ENCODE measurements around the gene MYL7. TPM values are rescaled to one million over a fixed set of nuclear protein-coding genes. Genes with fewer than 3 reads are reported as not detected.

The MYL7 gene
- total RNA-seq, 2 experiments from 2014 or later, result not detected

DNA sequence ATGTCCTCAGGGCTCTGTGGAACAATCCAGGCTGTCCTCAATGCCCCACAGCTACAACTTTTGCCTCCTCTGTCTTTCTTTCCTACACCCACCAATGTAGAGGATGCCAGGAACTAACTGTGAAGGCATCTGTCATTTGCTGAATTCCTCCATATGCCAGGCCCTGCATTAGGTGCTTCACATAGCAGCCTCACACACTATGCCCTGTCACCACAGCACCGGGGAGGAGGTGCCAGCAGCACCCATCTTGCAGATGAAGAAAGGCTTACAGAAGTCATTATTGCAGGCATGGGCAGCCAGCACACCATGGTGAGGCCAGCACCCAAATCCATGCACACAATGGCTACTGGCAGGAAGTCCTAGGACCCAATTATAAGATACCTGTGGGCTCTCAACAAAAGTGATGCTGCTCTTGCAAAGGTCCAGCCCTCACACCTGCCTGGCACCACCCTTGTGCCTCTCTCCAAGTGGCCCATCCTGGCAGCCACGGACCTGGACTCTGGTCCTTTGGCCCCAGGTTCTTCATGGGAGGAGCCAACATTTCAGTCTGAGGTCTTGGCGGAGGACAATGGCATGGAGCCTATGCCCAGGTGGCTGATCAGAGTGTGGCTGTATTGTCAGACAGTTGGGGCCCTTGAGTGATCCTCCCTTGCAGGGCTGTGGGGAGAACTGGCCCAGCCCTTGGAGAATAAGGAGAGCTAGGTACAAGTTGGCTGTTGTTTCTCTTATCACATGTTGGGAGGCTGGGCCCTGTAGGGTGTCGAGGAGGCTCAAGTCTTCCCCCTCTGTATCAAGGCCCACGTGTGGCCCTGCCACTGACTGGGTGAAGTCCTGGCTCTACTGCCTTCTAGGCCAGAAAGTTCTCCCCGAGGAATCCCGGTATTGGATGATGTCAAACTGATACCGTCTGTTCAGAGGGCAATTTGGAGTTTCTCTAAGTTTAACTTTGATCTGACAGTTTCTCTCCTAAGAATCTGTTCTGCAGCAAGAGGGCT is 14.4 kb upstream of the MYL7 start:
- POLR2A ChIA-PET, result interaction anchor here (1.1 kb wide), 1 partner anchor 20 kb away, joined by 3 read pairs; no protein-coding TSS in a partner anchor
- no peaks in the 10 kb centered on the region for H3K9me2 ChIP-seq (ENCODE audit: insufficient read depth, low read length)
- intact Hi-C loops (cut with micrococcal nuclease; ENCODE audit: unreplicated experiment), result no loop called here
- no peak overlapping the region for H3K4me2 ChIP-seq (ENCODE audit: low read length)
- H3K36me3 ChIP-seq (ENCODE audit: insufficient read depth, low read length), result no peaks in the 10 kb centered on the region
- no peaks in the 10 kb centered on the region for H3K9me3 ChIP-seq (ENCODE audit: low read length)
- no peak for DNase-seq (ENCODE audit: low spot score)
- H3K79me2 ChIP-seq (ENCODE audit: insufficient read depth, low read depth, low read length), result no peaks in the 10 kb centered on the region
- no peak overlapping the region for H2AFZ ChIP-seq (ENCODE audit: low read length)
- TF ChIP-seq EZH2phosphoT487 (IDR thresholded peaks at IDR 0.05; ENCODE audit: borderline replicate concordance, low read depth, low read length), result no peak
- no peak for TF ChIP-seq CTCF (conservative IDR thresholded peaks at IDR 0.05; ENCODE audit: low read length)
- H3K27ac ChIP-seq (ENCODE audit: low read depth, low read length, poor library complexity, severe bottlenecking), result no peak overlapping the region
- no peak overlapping the region for H3K4me3 ChIP-seq (ENCODE audit: low read depth, low read length, poor library complexity, severe bottlenecking)
- no TSS peak for BruUV-seq (replicated peaks)
- no peaks in the 10 kb centered on the region for H4K20me1 ChIP-seq (ENCODE audit: insufficient read depth, low read length)
- H3K4me1 ChIP-seq (ENCODE audit: insufficient read depth, low read length, poor library complexity, severe bottlenecking), result no peaks in the 10 kb centered on the region
- CTCF ChIA-PET (ENCODE audit: unreplicated experiment), result no interaction called here

- CTCF ChIA-PET (ENCODE audit: unreplicated experiment), result no interaction called here
- POLR2A ChIA-PET, result no interaction called here
- Histone ChIP-seq H2AFZ (ENCODE audit: low read length) (no peak overlapping the region), H3K4me3 (ENCODE audit: low read depth, low read length, poor library complexity, severe bottlenecking) (no peak overlapping the region), H3K36me3 (ENCODE audit: insufficient read depth, low read length) (no peaks in the 10 kb centered on the region), H4K20me1 (ENCODE audit: insufficient read depth, low read length) (no peaks in the 10 kb centered on the region), H3K4me1 (ENCODE audit: insufficient read depth, low read length, poor library complexity, severe bottlenecking) (no peaks in the 10 kb centered on the region), H3K9me2 (ENCODE audit: insufficient read depth, low read length) (no peaks in the 10 kb centered on the region), H3K27ac (ENCODE audit: low read depth, low read length, poor library complexity, severe bottlenecking) (no peak overlapping the region), H3K9me3 (ENCODE audit: low read length) (no peaks in the 10 kb centered on the region), H3K4me2 (ENCODE audit: low read length) (no peak overlapping the region), H3K79me2 (ENCODE audit: insufficient read depth, low read depth, low read length) (no peaks in the 10 kb centered on the region)
- no peak for DNase-seq (ENCODE audit: low spot score)
- BruUV-seq (replicated peaks), result no TSS peak
- intact Hi-C loops (cut with micrococcal nuclease; ENCODE audit: unreplicated experiment), result no loop called here
- TF ChIP-seq EZH2phosphoT487 (IDR thresholded peaks at IDR 0.05; ENCODE audit: borderline replicate concordance, low read depth, low read length) (no peak), CTCF (conservative IDR thresholded peaks at IDR 0.05; ENCODE audit: low read length) (no peak)
Measured at GRCh38 chr7:44154703-44155102, 13.6 kb upstream of the MYL7 start.

GRCh38 chr7:44153948-44154335 is 12.8 kb upstream of the MYL7 start:
- no TSS peak for BruUV-seq (replicated peaks)
- CTCF ChIA-PET (ENCODE audit: unreplicated experiment), result no interaction called here

More at GRCh38 chr7:44153948-44154335, 12.8 kb upstream of the MYL7 start:
- no peaks in the 10 kb centered on the region for H4K20me1 ChIP-seq (ENCODE audit: insufficient read depth, low read length)
- H3K9me3 ChIP-seq (ENCODE audit: low read length), result no peaks in the 10 kb centered on the region
- no peak overlapping the region for H3K4me3 ChIP-seq (ENCODE audit: low read depth, low read length, poor library complexity, severe bottlenecking)
- H3K79me2 ChIP-seq (ENCODE audit: insufficient read depth, low read depth, low read length), result no peaks in the 10 kb centered on the region
- no peaks in the 10 kb centered on the region for H3K9me2 ChIP-seq (ENCODE audit: insufficient read depth, low read length)
- no peaks in the 10 kb centered on the region for H3K36me3 ChIP-seq (ENCODE audit: insufficient read depth, low read length)
- intact Hi-C loops (cut with micrococcal nuclease; ENCODE audit: unreplicated experiment), result no loop called here
- TF ChIP-seq EZH2phosphoT487 (IDR thresholded peaks at IDR 0.05; ENCODE audit: borderline replicate concordance, low read depth, low read length) (no peak), CTCF (conservative IDR thresholded peaks at IDR 0.05; ENCODE audit: low read length) (no peak)
- DNase-seq (ENCODE audit: low spot score), result no peak
- no peaks in the 10 kb centered on the region for H3K4me1 ChIP-seq (ENCODE audit: insufficient read depth, low read length, poor library complexity, severe bottlenecking)
- POLR2A ChIA-PET, result no interaction called here
- H3K27ac ChIP-seq (ENCODE audit: low read depth, low read length, poor library complexity, severe bottlenecking), result no peak overlapping the region
- H3K4me2 ChIP-seq (ENCODE audit: low read length), result no peak overlapping the region
- no peak overlapping the region for H2AFZ ChIP-seq (ENCODE audit: low read length)
